HG03135 (cell line): Measurements from ENCODE around the gene ARHGAP15.
A peak's percentile ranks its signal among the peaks of the same experiment; 100 is the strongest.

Experiments
- ATAC-seq: cut with Tn5 transposase; IDR thresholded peaks from one replicate; pipeline ENCODE4 v1.9.1; 2021; ENCODE audit warnings: mild to moderate bottlenecking, moderate library complexity; ENCODE audit not compliant: unreplicated experiment

Gene ARHGAP15

GRCh38 chr2:143142598-143142997 is 13.4 kb downstream of the ARHGAP15 start:
- no peak for ATAC-seq

- ATAC-seq = no peak
Measured at GRCh38 chr2:143144813-143145455, 15.7 kb downstream of the ARHGAP15 start.

- no peak for ATAC-seq
Measured at GRCh38 chr2:143146366-143146765, 17.1 kb downstream of the ARHGAP15 start.

GRCh38 chr2:143146815-143147530 is 17.8 kb downstream of the ARHGAP15 start:
- ATAC-seq = no peak

- no peak for ATAC-seq
Measured at GRCh38 chr2:143148011-143148410, 18.8 kb downstream of the ARHGAP15 start.

GRCh38 chr2:143148757-143149156 is 19.5 kb downstream of the ARHGAP15 start:
- ATAC-seq = peak; percentile 65

GRCh38 chr2:143150287-143150686 is 21.1 kb downstream of the ARHGAP15 start:
- peak; percentile 48 for ATAC-seq

- ATAC-seq = no peak
Measured at GRCh38 chr2:143151111-143151752, 22.0 kb downstream of the ARHGAP15 start.

- no peak for ATAC-seq
Measured at GRCh38 chr2:143152219-143152618, 23.0 kb downstream of the ARHGAP15 start.

GRCh38 chr2:143152637-143153036 is 23.4 kb downstream of the ARHGAP15 start:
- ATAC-seq = no peak

- no peak for ATAC-seq
Measured at GRCh38 chr2:143155661-143156060, 26.4 kb downstream of the ARHGAP15 start.

- no peak for ATAC-seq
Measured at GRCh38 chr2:143157001-143157400, 27.8 kb downstream of the ARHGAP15 start.

- ATAC-seq = no peak
Measured at GRCh38 chr2:143157418-143157817, 28.2 kb downstream of the ARHGAP15 start.

- no peak for ATAC-seq
Measured at GRCh38 chr2:143158098-143158497, 28.9 kb downstream of the ARHGAP15 start.

- ATAC-seq = peak; percentile 46
Measured at GRCh38 chr2:143158551-143159485, 29.6 kb downstream of the ARHGAP15 start.

- ATAC-seq = no peak
Measured at GRCh38 chr2:143159486-143159840, 30.2 kb downstream of the ARHGAP15 start.

- no peak for ATAC-seq
Measured at GRCh38 chr2:143160732-143161707, 31.8 kb downstream of the ARHGAP15 start.

GRCh38 chr2:143162123-143162837 is 33.1 kb downstream of the ARHGAP15 start:
- peak; percentile 76 for ATAC-seq

- ATAC-seq = no peak
Measured at GRCh38 chr2:143162997-143163396, 33.8 kb downstream of the ARHGAP15 start.
